Activated T-helper 17 cell treated with anti-CD3 and anti-CD28 coated beads, Interleukin-2, amount 50 U/mL, for 72 hours (primary cell): ENCODE data around the gene DPP7. TPM values are rescaled to one million over a fixed set of nuclear protein-coding genes. Genes with fewer than 3 reads are reported as not detected.
"Not testable (repeated sequence)": the region's sequence is repeated elsewhere in the genome, so short reads cannot be mapped to it uniquely, and the experiment has no call there.

Experiments
- ATAC-seq: fragments of 150-1000 bp; cut with Tn5 transposase; replicated peaks from 2 replicates; pipeline ENCODE4 v1.10.0; 2021; ENCODE audit warnings: mild to moderate bottlenecking, moderate library complexity
- H3K27ac Mint-ChIP-seq: one replicate; pipeline ENCODE4 v1.8.0; 2022; ENCODE audit warnings: mixed read lengths
- H3K27me3 Mint-ChIP-seq: one replicate; pipeline ENCODE4 v1.8.0; 2022; ENCODE audit warnings: mixed read lengths
- H3K36me3 Mint-ChIP-seq: one replicate; pipeline ENCODE4 v1.8.0; 2022; ENCODE audit warnings: low read depth, mild to moderate bottlenecking, mixed read lengths
- H3K4me1 Mint-ChIP-seq: one replicate; pipeline ENCODE4 v1.8.0; 2022; ENCODE audit warnings: mixed read lengths
- H3K4me3 Mint-ChIP-seq: one replicate; pipeline ENCODE4 v1.8.0; 2022; ENCODE audit warnings: mild to moderate bottlenecking, mixed read lengths
- H3K9me3 Mint-ChIP-seq: one replicate; pipeline ENCODE4 v1.8.0; 2022; ENCODE audit warnings: mixed read lengths
- total RNA-seq, 2 donors: library from RNA; stranded (reverse); gene quantifications; one replicate each; pipeline ENCODE4 v1.2.3, GENCODE V29; 2022

Gene DPP7
- total RNA-seq, 2 donors from 2014 or later = 219 to 255 TPM

DNA sequence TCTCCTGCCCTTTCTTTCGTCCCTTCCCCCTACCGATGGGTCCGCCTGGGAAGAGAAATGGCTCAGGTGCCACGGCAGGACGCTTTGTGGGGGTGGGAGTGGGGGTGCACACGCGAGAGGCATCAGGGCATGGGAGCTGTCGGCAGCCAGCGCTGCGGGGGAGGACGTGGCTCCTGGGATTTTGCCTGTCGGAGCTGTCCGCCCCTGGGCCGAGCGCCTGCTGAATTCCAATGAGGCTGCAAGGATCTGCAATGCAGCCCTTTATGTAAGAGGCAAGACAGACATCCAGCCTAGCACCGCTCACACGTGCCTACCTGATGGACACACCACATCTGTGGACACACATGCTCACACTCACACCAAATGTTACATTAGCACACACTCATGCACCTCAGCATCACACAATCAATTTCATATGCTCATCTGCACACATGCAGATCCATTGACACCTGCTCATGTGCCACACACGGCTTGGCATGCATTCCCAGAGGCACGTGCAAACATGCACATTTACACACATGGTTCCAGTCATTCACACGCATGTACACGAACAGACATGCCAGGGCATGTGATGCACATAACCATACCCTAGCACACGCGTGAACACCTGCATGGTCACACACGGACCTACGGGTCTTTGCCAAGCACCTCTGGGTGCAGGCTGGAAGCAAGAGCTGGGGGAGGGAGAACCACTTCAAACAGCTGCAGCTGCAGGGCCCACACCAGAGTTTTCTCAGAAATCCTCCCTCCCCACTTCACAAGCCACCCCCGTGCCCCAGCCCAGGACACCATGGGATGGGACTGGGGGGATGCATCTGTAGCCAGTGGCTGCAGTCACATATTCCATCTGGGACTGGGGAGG, 25.8 kb upstream of the DPP7 start:
- no peak for ATAC-seq
- Mint-ChIP-seq H3K9me3 (no peaks in the 10 kb centered on the region), H3K4me3 (no peak overlapping the region), H3K36me3 (no peaks in the 10 kb centered on the region), H3K27ac (no peak overlapping the region), H3K4me1 (no peaks in the 10 kb centered on the region), H3K27me3 (peaks cover 31% of the 10 kb centered on the region)

GRCh38 chr9:137139468-137140150, 25.1 kb upstream of the DPP7 start:
- Mint-ChIP-seq H3K27ac (no peak overlapping the region), H3K27me3 (peaks cover 31% of the 10 kb centered on the region), H3K4me1 (no peaks in the 10 kb centered on the region), H3K4me3 (no peak overlapping the region), H3K9me3 (no peaks in the 10 kb centered on the region), H3K36me3 (no peaks in the 10 kb centered on the region)
- ATAC-seq = no peak

DNA sequence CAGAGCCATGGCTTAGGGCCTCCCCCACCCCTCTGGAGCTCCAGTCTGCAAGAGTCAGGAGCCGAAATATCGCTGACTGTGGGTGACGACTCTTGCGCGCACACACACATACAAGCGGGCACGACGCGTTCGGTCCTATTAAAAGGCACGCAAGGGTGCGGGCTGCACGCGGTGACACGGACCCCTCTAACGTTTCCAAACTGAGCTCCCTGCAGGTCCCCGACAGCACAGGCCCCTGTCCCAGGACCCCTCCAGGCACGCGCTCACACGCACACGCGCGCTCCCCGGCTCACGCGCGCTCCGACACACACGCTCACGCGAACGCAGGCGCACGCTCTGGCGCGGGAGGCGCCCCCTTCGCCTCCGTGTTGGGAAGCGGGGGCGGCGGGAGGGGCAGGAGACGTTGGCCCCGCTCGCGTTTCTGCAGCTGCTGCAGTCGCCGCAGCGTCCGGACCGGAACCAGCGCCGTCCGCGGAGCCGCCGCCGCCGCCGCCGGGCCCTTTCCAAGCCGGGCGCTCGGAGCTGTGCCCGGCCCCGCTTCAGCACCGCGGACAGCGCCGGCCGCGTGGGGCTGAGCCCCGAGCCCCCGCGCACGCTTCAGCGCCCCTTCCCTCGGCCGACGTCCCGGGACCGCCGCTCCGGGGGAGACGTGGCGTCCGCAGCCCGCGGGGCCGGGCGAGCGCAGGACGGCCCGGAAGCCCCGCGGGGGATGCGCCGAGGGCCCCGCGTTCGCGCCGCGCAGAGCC, 24.4 kb upstream of the DPP7 start, which contains the start of gene GRIN1:
Gene GRIN1 (plus strand): TSS at position 433 of the 746 bp plus-strand sequence. CDS start 333 bp downstream, outside the sequence.
- no peaks in the 10 kb centered on the region for H3K4me1 Mint-ChIP-seq
- H3K4me3 Mint-ChIP-seq = no peak within 1 kb of the TSS
- no peak within 1 kb of the TSS for H3K27ac Mint-ChIP-seq
- ATAC-seq = no peak
- no peaks in the 10 kb centered on the region for H3K36me3 Mint-ChIP-seq
- H3K27me3 Mint-ChIP-seq = peaks cover 31% of the 10 kb centered on the region
- no peaks in the 10 kb centered on the region for H3K9me3 Mint-ChIP-seq

- H3K4me3 Mint-ChIP-seq = no peak overlapping the region
- H3K27ac Mint-ChIP-seq = no peak overlapping the region
- ATAC-seq = no peak
- H3K27me3 Mint-ChIP-seq = peaks cover 29% of the 10 kb centered on the region
- no peaks in the 10 kb centered on the region for H3K4me1 Mint-ChIP-seq
- H3K9me3 Mint-ChIP-seq = no peaks in the 10 kb centered on the region
- H3K36me3 Mint-ChIP-seq = no peaks in the 10 kb centered on the region
Observed at GRCh38 chr9:137138058-137138721, 23.7 kb upstream of the DPP7 start.

GRCh38 chr9:137136881-137137607, 22.5 kb upstream of the DPP7 start:
- Mint-ChIP-seq H3K36me3 (no peaks in the 10 kb centered on the region), H3K27me3 (peaks cover 24% of the 10 kb centered on the region), H3K4me3 (no peak overlapping the region), H3K9me3 (no peaks in the 10 kb centered on the region), H3K27ac (no peak overlapping the region), H3K4me1 (no peaks in the 10 kb centered on the region)
- no peak for ATAC-seq

GRCh38 chr9:137136261-137136880, 21.8 kb upstream of the DPP7 start:
- H3K27ac Mint-ChIP-seq = no peak overlapping the region
- no peaks in the 10 kb centered on the region for H3K9me3 Mint-ChIP-seq
- peaks cover 22% of the 10 kb centered on the region for H3K27me3 Mint-ChIP-seq
- no peaks in the 10 kb centered on the region for H3K4me1 Mint-ChIP-seq
- no peaks in the 10 kb centered on the region for H3K36me3 Mint-ChIP-seq
- no peak for ATAC-seq
- H3K4me3 Mint-ChIP-seq = no peak overlapping the region

- H3K4me1 Mint-ChIP-seq, H3K9me3 Mint-ChIP-seq, ATAC-seq, H3K36me3 Mint-ChIP-seq, H3K27ac Mint-ChIP-seq, H3K4me3 Mint-ChIP-seq: not testable (repeated sequence)
- peaks cover 17% of the 10 kb centered on the region for H3K27me3 Mint-ChIP-seq
Observed at GRCh38 chr9:137135154-137135553, 20.6 kb upstream of the DPP7 start.

GRCh38 chr9:137134191-137134590, 19.7 kb upstream of the DPP7 start:
- Mint-ChIP-seq H3K27ac (no peak overlapping the region), H3K4me1 (no peaks in the 10 kb centered on the region), H3K9me3 (no peaks in the 10 kb centered on the region), H3K4me3 (no peak overlapping the region), H3K36me3 (no peaks in the 10 kb centered on the region), H3K27me3 (peaks cover 11% of the 10 kb centered on the region)
- no peak for ATAC-seq

DNA sequence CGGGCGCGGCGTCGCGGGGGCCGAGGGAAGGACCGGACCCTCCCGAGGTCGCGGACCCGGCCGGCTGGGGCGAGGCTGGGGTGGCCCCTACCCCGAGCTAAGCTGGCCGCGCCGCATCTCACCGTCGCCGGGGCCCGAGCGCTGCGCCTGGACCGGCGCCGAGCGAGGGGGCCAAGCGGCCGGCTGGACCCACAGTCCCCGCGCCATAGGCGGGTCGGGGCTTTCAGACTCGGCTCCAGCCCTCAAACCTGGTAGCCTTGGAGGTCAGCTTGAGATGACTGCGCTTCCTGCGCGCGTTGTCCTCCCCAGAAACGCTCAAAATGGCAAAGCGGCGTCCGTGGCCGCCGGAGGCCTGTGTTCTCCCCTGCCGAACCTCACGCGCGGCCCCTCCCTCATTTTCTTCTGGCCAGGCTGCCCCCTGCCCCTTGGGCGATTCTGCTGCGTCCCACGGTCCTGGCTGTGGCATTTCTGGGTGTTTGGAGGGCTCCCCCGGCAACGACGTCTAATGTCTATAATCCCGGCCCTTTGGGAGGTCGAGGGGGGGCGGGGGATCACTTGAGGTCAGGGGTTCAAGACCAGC, 15.7 kb upstream of the DPP7 start:
- peak; percentile 12 for ATAC-seq
- H3K27ac Mint-ChIP-seq = no peak overlapping the region
- H3K4me3 Mint-ChIP-seq = peak overlapping the region; percentile 73
- H3K9me3 Mint-ChIP-seq = no peaks in the 10 kb centered on the region
- H3K27me3 Mint-ChIP-seq = no peaks in the 10 kb centered on the region
- H3K4me1 Mint-ChIP-seq = peaks cover 16% of the 10 kb centered on the region
- H3K36me3 Mint-ChIP-seq = peaks cover 18% of the 10 kb centered on the region

- peaks cover 18% of the 10 kb centered on the region for H3K36me3 Mint-ChIP-seq
- no peaks in the 10 kb centered on the region for H3K27me3 Mint-ChIP-seq
- H3K4me1 Mint-ChIP-seq = peaks cover 16% of the 10 kb centered on the region
- peak; percentile 97 for ATAC-seq
- H3K4me3 Mint-ChIP-seq = peak overlapping the region; percentile 99
- H3K27ac Mint-ChIP-seq = no peak overlapping the region
- H3K9me3 Mint-ChIP-seq = no peaks in the 10 kb centered on the region
Observed at GRCh38 chr9:137129456-137130175, 15.1 kb upstream of the DPP7 start.

DNA sequence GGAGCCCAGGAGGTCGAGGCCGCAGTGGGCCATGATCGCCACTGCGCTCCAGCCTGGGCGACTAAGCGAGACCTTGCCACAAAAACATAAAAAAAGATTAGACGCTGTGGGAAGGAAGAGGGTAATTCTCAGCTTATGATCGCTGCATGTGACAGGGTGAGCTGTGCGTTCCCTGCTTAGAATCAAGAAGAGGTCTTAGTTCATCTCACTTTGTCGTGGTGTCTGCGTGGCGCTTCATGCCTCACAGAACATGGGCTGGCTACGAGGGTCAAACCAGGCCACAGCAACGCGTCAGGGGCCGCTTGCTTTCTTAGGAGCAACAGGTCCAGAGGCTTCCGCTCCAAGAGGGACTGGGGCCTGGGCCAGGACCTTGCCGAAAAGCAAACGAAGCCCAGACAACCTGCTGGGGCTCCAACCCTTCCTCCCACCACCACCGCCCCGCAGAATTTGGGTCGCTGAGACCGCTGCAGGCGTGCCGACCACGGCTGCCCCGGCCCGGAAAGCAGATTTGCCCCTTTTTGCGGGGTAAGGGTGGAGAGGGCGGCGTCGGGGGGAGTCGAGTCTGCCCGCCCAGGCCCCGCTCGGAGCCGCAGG, 14.4 kb upstream of the DPP7 start:
- Mint-ChIP-seq H3K27me3 (no peaks in the 10 kb centered on the region), H3K4me1 (peaks cover 16% of the 10 kb centered on the region), H3K4me3 (peak overlapping the region; percentile 99), H3K27ac (peak overlapping the region; percentile 98), H3K36me3 (peaks cover 18% of the 10 kb centered on the region), H3K9me3 (no peaks in the 10 kb centered on the region)
- peak; percentile 3 for ATAC-seq

DNA sequence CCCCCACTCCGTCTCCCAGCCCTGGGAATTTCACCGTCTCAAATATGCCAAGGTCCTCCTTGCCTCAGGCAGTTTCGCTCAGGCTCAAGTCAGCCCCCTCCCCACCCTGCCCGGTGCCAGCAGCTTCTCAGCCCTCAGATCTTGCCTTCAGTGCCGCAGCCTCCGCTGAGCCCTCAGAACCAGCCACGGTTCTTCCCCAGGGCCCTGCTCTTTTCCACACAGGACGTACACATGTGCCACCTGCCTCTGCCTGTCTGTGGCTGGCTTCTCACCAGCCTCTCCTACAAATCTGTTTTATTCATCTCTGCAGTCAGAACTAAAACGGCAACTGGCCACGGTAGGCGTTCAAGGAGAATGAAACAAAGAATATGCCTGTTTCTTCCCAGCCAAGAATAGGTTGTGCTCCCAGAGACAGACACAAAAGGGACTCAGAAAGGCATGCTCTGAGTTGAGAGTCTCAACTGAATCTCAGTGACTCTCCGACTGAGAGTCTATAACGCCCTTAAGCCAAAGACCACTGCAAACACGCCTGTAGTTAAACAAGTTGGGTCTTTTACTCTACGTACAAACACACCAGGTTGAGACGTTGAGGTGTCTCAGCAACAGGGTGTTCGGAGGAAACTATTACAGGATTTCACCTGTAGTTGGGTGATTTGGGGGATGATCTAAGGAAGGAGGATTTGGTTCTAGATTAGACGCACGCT, 13.8 kb upstream of the DPP7 start:
- Mint-ChIP-seq H3K4me3 (peak overlapping the region; percentile 99), H3K4me1 (peaks cover 16% of the 10 kb centered on the region), H3K36me3 (peaks cover 18% of the 10 kb centered on the region), H3K27ac (peak overlapping the region; percentile 98), H3K9me3 (no peaks in the 10 kb centered on the region), H3K27me3 (no peaks in the 10 kb centered on the region)
- ATAC-seq = no peak
